Ecto neural progenitor cell (in vitro differentiated cells): ENCODE data around the gene NOB1.

Experiments
- DNase-seq: peaks from one replicate; pipeline ENCODE4 v3.0.0-alpha.2; 2018; ENCODE audit warnings: low spot score

NOB1 gene

GRCh38 chr16:69721441-69721957, 33.2 kb downstream of the NOB1 start:
- no peak for DNase-seq

GRCh38 chr16:69720822-69721430, 33.8 kb downstream of the NOB1 start:
- no peak for DNase-seq

DNA sequence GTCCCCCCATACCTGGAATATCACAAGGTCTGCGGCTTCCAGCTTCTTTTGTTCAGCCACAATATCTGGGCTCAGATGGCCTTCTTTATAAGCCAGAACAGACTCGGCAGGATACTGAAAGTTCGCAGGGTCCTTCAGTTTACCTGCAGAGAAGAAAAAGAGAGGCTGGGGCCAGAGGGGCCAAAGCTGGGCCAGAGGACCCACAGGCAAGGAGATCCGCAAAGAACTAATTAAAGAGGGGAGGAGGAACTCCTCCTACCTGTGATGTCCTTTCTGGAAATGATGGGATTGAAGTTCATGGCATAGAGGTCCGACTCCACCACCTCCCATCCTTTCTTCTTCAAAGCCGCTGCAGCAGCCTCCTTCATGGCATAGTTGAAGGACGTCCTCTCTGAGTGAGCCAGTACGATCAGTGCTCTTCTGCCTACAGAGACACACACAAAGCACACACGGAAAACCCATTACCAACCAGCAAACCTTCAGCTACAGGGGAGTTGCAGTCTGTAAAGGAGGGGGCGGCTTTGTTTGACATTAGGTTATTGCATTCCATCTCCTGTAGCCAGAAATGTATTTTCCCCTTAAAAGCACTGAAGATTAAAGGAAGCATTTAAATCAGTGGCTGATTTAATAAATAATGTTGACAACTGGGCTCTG, 36.5 kb downstream of the NOB1 start:
- DNase-seq, result no peak

DNA sequence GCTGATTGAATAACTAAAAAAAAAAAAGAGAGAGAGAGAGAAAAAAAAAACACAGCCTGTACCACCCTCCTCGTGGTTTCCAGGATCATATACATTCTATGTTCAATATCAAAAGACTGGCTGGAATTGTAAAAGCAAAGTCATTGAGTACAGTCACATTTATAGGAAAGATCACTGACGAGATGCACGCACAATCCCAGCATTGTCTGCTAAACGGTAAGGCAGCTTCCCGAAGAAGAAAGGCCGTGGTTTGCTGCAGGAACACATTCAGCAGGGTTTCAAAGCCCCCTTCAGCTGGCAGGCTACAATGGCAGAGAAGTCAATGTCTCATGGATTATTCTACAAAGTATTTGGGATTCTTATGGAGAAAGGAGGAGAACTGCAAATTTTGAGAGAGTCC, 37.7 kb downstream of the NOB1 start:
- DNase-seq, result no peak

DNA sequence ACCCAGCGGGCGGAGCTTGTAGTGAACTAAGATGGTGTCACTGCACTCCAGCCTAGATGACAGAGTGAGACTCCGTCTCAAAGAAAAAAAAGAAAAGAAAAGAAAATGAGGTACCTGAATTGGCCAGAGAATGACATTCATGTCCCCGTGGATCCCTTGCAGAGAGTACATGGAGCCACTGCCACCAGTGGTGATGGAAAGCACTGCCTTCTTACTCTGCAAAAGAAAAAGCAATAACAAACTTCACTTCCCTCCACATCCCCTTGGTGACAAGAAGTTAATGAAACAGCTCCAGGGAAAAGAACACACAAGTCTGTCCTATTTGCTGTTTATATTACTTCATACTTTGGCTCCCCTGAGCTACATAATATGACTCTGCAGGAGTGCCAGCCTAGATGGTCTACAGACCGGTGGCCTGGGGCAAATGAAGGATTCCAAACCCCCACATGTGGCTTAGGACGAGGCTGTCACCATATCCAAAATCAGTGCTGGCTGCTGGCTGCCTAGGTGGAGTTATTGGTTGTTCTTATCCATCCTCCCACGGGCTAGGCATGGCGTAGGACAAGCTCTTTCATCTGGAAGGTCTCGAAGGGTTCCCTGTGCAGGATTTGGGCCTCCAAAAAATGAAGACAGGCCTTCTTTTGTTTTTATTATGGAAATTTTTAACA, 41.7 kb downstream of the NOB1 start:
- DNase-seq, result no peak

DNA sequence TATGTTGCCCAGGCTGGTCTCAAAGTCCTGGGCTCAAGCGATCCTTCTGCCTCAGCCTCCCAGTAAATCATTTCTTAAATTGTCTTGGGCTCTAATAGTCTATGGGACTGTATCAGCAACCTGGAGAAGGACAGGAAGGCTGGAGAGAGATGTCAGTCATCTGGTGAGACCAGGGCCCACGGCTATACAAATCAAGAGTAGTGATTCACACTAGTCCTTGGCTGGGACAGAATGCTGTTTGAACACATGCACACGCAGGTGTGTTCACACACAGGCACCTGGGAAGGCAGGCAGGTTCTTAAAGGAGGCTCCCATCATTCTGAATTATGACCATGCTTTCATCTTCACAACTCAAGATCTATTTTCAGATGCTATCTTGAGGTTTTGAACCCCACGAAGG, 42.4 kb downstream of the NOB1 start:
- no peak for DNase-seq

GRCh38 chr16:69711115-69711740, 43.5 kb downstream of the NOB1 start:
- DNase-seq, result no peak

GRCh38 chr16:69709456-69710084, 45.2 kb downstream of the NOB1 start:
- DNase-seq, result no peak

DNA sequence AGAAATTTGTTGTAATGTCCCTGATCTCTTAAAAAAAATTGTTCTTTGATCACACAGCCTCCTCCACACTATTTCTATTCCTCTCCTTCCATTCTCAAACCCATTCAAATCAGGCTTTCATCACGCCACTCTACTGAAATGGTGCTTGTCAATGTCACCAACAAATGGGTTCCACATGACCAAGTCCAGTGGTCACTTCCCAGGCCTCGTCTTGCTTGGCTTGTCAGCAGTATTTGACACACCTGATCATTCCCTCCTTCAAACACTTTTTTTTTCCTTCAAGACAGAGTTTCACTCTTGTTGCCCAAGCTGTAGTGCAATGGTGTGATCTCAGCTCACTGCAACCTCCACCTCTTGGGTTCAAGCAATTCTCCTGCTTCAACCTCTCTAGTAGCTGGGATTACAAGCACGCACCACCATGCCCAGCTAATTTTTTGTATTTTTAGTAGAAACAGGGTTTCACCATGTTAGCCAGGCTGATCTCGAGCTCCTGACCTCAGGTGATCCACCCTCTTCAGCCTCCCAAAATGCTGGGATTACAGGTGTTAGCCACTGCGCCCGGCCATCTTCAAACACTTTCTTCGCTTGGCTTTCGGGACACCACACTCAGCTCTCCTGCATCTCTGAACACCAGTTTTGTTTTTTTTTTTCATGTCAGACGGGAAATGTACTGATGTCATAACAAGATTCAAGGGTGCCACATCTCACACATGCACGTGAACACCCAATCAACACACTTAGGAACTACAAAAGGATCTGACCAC, 46.6 kb downstream of the NOB1 start:
- DNase-seq, result no peak

DNA sequence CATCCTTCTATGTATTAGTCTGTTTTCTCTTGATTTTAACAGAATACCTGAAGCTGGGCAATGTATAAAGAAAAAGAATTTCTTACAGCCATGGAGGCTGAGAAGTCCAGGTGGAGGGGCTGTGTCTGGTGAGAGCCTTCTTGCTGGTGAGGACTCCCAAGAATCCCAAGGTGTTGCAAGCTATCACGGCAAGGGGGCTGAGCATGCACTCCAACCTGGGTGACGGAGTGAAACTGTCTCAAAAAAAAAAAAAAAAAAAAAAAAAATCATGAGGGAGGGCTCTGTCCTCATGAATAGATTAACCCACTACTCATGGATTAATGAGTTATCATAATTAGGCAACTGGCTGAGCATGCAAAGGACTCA, 47.8 kb downstream of the NOB1 start:
- no peak for DNase-seq

- DNase-seq, result no peak
These were observed 48.3 kb downstream of the NOB1 start for GRCh38 chr16:69706256-69706974.

DNA sequence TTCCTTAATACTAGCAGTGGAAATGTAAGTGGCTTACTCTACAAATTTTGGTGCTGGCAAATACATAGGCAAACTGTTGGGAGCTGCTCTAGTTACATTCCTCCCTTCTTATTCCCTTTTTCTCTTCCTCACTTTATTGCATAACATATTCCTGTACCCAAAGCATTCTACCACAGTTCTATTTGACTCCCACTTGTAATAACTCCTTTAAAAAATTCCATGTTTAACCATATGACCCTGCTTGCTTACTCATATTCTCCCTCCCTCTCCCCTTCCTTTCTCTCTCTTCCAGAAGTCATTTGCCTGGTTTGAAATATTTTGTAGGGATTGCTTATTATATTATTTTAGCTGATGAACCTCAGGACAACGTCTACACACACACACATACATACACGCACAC, 51.1 kb downstream of the NOB1 start:
- no peak for DNase-seq

DNA sequence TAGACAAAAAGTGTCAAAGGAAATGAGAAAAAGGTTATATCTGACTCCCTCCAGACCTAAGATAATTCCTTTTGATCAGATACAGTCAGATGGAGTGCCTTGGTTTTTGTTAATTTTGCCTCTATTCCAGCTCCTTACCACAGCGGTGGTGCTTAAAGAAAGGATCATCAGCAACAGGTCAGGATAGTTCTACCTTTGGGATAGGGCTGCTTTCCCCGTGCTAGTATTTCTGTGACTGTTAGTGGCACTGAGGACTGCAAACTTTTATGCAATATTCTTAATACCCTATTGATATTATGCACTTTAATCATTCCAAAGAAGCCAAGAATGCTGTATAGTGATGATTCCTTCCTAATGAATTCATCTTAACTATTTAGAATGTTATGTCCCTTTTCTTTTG, 52.9 kb downstream of the NOB1 start:
- DNase-seq, result no peak

DNA sequence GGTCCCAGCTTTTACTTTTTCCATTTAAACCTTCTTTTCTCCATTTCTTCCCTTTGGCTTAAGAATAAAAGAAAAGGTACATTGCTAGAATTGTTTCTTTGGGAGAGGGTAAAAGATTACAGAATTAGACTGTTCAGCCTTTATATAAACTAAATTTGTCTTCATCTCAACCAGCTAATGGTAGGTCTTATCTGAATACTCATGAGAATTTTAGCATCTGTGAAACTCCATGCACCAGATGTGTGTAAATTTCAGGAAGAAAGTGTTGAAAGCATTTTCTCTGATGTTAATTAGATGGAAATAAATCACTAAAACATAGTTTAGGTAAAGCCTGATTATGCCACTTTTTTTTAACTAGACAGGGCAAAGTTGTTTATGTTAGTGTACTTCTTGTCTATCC, 53.3 kb downstream of the NOB1 start:
- DNase-seq, result no peak

- no peak for DNase-seq
These were observed 54.8 kb downstream of the NOB1 start for GRCh38 chr16:69699915-69700314.

- DNase-seq, result no peak
These were observed 56.3 kb downstream of the NOB1 start for GRCh38 chr16:69698404-69698803.

DNA sequence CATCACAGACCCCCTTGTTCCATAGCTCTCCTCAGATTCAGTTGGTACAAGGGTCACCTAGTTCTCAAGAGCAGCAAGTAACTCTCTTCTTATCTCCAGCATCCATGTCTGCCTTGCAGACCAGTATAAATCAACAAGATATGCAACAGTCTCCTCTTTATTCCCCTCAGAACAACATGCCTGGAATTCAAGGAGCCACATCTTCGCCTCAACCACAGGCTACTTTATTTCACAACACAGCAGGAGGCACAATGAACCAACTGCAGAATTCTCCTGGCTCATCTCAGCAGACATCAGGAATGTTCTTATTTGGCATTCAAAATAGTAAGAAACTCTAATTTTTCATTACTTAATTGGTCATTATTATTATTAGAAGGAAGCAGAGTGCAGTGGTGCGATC, 60.8 kb downstream of the NOB1 start:
- no peak for DNase-seq

DNA sequence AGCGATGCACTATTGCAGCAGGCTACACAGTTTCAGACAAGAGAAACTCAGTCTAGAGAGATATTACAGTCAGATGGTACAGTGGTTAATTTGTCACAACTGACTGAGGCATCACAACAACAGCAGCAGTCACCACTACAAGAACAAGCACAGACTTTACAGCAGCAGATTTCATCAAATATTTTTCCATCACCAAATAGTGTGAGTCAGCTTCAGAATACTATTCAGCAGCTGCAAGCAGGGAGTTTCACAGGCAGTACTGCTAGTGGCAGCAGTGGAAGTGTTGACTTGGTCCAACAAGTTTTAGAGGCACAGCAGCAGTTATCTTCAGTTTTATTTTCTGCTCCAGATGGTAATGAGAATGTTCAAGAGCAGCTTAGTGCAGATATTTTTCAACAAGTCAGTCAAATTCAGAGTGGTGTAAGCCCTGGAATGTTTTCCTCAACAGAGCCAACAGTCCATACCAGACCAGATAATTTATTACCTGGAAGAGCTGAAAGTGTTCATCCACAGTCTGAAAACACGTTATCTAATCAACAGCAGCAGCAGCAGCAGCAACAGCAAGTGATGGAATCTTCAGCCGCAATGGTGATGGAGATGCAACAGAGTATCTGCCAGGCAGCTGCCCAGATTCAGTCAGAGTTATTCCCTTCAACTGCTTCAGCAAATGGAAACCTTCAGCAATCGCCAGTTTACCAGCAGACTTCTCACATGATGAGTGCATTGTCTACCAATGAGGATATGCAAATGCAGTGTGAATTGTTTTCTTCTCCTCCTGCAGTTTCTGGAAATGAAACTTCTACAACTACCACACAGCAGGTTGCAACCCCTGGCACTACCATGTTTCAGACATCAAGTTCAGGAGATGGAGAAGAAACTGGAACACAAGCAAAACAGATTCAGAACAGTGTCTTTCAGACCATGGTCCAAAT, 62.5 kb downstream of the NOB1 start:
- DNase-seq, result no peak
